ENCODE data around the gene MS4A12.

- no peak for TF ChIP-seq POLR2A (IDR thresholded peaks at IDR 0.05)
- no peak for TF ChIP-seq CTCF (IDR thresholded peaks at IDR 0.05 in 4 of 5, conservative IDR thresholded peaks at IDR 0.05 in 1 of 5)
Measured at GRCh38 chr11:60528934-60529333, 36.4 kb downstream of the MS4A12 start.

All from gastrocnemius medialis (tissue), 4 donors.